ENCODE results near the gene MGMT. TPM values are rescaled to one million over a fixed set of nuclear protein-coding genes. Genes with fewer than 3 reads are reported as not detected.

Gene MGMT
- total RNA-seq, 1 donor from 2014 or later, result 13.9 TPM

GRCh38 chr10:129716211-129716681 is 249.2 kb downstream of the MGMT start:
- Mint-ChIP-seq H3K4me3 (ENCODE audit: unreplicated experiment) (no peak overlapping the region), H3K9me3 (ENCODE audit: low read depth) (peaks cover 6% of the 10 kb centered on the region), H3K4me1 (ENCODE audit: low read depth) (no peaks in the 10 kb centered on the region), H3K27ac (ENCODE audit: unreplicated experiment) (no peak overlapping the region), H3K36me3 (ENCODE audit: low read depth) (no peaks in the 10 kb centered on the region), H3K27me3 (ENCODE audit: low read depth) (no peaks in the 10 kb centered on the region)
- DNase-seq (ENCODE audit: low spot score), result no peak
- TF ChIP-seq, protein P1, sequence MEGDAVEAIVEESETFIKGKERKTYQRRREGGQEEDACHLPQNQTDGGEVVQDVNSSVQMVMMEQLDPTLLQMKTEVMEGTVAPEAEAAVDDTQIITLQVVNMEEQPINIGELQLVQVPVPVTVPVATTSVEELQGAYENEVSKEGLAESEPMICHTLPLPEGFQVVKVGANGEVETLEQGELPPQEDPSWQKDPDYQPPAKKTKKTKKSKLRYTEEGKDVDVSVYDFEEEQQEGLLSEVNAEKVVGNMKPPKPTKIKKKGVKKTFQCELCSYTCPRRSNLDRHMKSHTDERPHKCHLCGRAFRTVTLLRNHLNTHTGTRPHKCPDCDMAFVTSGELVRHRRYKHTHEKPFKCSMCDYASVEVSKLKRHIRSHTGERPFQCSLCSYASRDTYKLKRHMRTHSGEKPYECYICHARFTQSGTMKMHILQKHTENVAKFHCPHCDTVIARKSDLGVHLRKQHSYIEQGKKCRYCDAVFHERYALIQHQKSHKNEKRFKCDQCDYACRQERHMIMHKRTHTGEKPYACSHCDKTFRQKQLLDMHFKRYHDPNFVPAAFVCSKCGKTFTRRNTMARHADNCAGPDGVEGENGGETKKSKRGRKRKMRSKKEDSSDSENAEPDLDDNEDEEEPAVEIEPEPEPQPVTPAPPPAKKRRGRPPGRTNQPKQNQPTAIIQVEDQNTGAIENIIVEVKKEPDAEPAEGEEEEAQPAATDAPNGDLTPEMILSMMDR (IDR thresholded peaks at IDR 0.05), result no peak

- Mint-ChIP-seq H3K4me3 (ENCODE audit: unreplicated experiment) (no peak overlapping the region), H3K4me1 (ENCODE audit: low read depth) (no peaks in the 10 kb centered on the region), H3K36me3 (ENCODE audit: low read depth) (no peaks in the 10 kb centered on the region), H3K27ac (ENCODE audit: unreplicated experiment) (no peak overlapping the region), H3K27me3 (ENCODE audit: low read depth) (no peaks in the 10 kb centered on the region), H3K9me3 (ENCODE audit: low read depth) (peaks cover 9% of the 10 kb centered on the region)
- TF ChIP-seq, protein P1 (IDR thresholded peaks at IDR 0.05), result no peak
- DNase-seq (ENCODE audit: low spot score), result no peak
These were observed 249.8 kb downstream of the MGMT start for GRCh38 chr10:129716881-129717280.

DNA sequence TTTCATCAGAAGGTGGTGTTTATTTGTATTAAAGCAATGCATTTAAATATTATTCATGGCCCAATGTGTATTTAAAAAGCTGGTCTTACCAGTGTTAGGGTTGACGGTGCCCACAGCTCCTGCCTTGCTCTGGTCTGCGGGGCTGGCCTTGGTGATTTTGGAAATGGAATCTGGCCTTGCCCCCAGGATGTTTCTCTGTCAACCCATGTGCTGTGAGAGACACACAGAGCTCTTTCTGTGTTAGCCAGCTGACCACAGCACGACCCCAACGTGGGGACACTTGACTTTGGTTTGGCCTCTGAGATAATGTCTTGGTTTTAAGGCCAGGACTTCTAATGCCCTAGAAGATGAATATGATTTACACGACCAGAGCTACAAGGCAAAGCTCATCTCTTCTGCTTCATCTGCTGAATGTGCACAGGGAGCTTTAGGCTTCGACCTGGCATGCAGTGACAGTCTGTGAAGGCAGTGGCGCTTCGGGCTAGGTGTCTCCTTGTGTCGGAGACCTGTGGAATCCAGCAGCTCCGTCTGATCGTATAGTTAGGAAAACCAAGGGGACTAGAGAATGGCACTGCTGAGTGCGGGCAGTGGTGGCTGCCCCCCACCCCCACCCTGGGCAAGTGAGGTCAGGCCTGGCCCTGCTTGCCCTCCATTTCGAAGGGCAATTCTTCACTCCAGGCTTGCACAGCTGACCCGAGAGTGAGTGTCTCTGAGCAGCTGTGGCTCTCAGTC is 250.9 kb downstream of the MGMT start:
- Mint-ChIP-seq H3K4me1 (ENCODE audit: low read depth) (no peaks in the 10 kb centered on the region), H3K27ac (ENCODE audit: unreplicated experiment) (no peak overlapping the region), H3K36me3 (ENCODE audit: low read depth) (no peaks in the 10 kb centered on the region), H3K4me3 (ENCODE audit: unreplicated experiment) (no peak overlapping the region), H3K9me3 (ENCODE audit: low read depth) (peaks cover 14% of the 10 kb centered on the region), H3K27me3 (ENCODE audit: low read depth) (no peaks in the 10 kb centered on the region)
- DNase-seq (ENCODE audit: low spot score), result no peak
- TF ChIP-seq, protein P1 (IDR thresholded peaks at IDR 0.05), result no peak

GRCh38 chr10:129718548-129719414 is 251.7 kb downstream of the MGMT start:
- Mint-ChIP-seq H3K27ac (ENCODE audit: unreplicated experiment) (no peak overlapping the region), H3K4me1 (ENCODE audit: low read depth) (no peaks in the 10 kb centered on the region), H3K36me3 (ENCODE audit: low read depth) (peaks cover 2% of the 10 kb centered on the region), H3K4me3 (ENCODE audit: unreplicated experiment) (no peak overlapping the region), H3K27me3 (ENCODE audit: low read depth) (no peaks in the 10 kb centered on the region), H3K9me3 (ENCODE audit: low read depth) (peaks cover 18% of the 10 kb centered on the region)
- no peak for DNase-seq (ENCODE audit: low spot score)
- TF ChIP-seq, protein P1 (IDR thresholded peaks at IDR 0.05), result no peak

DNA sequence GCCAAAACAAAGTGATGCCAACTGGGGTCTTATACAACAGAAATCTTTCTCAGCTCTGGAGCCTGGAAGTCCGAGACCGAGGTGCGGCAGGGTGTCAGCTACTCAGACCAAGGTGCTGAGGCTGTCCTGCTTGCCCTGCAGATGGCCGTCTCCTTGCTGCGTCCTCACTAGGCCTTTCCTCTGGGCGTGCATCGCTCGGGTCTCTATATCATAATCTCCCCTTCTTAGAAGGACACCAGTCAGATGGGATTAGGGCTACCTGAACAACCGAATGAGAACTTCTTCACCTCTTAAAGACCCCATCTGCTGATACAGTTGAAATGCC is 252.3 kb downstream of the MGMT start:
- Mint-ChIP-seq H3K36me3 (ENCODE audit: low read depth) (peaks cover 2% of the 10 kb centered on the region), H3K27ac (ENCODE audit: unreplicated experiment) (no peak overlapping the region), H3K9me3 (ENCODE audit: low read depth) (peaks cover 18% of the 10 kb centered on the region), H3K27me3 (ENCODE audit: low read depth) (no peaks in the 10 kb centered on the region), H3K4me1 (ENCODE audit: low read depth) (no peaks in the 10 kb centered on the region), H3K4me3 (ENCODE audit: unreplicated experiment) (no peak overlapping the region)
- no peak for DNase-seq (ENCODE audit: low spot score)
- TF ChIP-seq, protein P1 (IDR thresholded peaks at IDR 0.05), result no peak

Data from chondrocyte (in vitro differentiated cells).